Epidermal melanocyte (primary cell): ENCODE measurements around the gene OR6C76.
"Not testable (repeated sequence)": the region's sequence is repeated elsewhere in the genome, so short reads cannot be mapped to it uniquely, and the experiment has no call there.

Source experiments
- DNase-seq: peaks from one replicate; pipeline ENCODE4 v3.0.0; 2011; ENCODE audit warnings: low spot score; ENCODE audit not compliant: insufficient read length

OR6C76 gene

GRCh38 chr12:55425954-55426353, at the start of gene OR6C76:
OR6C76 (plus strand) TSS chr12:55426254; CDS start chr12:55426254, 0 bp downstream.
- DNase-seq = no peak

DNA sequence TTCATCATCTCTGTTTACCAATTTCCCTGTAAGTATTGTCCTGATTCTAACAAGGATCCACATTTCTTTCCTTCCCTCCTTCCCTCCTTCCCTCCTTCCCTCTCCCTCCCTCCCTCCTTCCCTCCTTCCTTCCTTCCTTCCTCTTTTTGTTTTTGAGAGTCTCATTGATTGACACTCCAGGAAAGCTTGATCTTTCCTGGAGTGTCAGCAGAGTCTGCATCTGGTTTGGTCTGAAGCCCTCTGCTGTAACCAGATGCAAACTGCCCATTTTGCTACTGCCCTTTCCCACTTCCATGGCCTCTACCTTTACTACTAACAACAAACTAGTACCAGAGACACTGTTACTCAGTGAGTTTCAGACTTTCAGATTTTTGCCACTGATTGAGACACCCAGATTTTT, 40.2 kb upstream of the OR6C76 start:
- no peak for DNase-seq

GRCh38 chr12:55392032-55392795, 33.8 kb upstream of the OR6C76 start:
- DNase-seq = no peak

- DNase-seq = no peak
These were observed 29.7 kb upstream of the OR6C76 start for GRCh38 chr12:55396326-55396725.

DNA sequence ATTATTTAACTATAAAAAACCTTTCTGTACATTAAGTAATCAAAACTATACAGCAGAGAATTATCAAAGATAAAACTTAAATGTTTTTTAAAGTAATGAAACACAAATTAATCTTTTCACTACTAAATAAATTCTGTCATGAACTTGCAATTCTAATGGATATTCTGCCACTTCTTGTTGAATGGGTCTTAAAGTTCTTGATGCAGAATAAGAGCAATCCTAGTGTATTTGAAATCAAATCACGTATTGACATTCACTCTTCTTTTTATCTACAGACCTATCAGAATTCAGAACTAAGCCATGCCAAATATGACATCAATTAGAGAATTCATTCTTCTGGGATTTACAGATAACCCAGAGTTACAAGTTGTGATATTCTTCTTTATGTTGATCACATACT, 25.8 kb upstream of the OR6C76 start, which contains the start of gene OR6C65:
TSS of gene OR6C65 (plus strand) at position 301 of the 400 bp plus-strand sequence. CDS start at position 301, 0 bp downstream.
- DNase-seq = no peak

DNA sequence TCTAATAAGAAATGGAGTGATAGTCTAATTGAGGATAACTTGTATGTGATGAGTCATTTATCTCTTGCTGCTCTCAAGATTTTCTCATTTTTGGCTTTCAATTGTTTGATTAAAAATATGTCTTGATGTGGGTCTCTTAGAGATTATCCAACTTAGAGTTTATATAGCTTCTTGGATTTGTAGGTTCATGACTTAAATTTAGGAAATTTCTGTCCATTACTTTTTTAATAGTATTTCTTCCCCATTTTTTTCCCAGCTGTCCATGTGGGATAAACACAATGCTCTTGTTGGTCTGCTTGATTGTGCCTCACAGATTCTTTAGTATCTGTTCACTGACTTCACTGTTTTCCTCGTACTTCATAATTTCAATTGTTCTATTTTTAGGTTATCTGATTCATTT, 18.2 kb upstream of the OR6C76 start:
- DNase-seq = no peak

DNA sequence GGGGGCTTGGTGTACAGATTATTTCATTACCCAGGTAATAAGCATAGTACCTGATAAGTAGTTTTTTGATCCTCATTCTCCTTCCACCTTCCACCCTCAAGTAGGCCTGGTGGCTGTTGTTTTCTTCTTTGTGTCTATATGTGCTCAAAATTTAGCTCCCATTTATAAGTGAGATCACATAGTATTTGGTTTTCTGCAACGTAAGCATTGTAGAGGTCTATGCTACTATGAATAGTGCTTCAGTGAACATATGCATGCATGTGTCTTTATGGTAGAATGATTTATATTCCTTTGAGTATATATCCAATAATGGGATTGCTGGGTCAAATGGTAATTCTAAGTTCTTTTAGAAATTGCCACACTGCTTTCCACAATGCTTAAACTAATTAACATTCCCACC, 16.9 kb upstream of the OR6C76 start:
- not testable (repeated sequence) for DNase-seq

DNA sequence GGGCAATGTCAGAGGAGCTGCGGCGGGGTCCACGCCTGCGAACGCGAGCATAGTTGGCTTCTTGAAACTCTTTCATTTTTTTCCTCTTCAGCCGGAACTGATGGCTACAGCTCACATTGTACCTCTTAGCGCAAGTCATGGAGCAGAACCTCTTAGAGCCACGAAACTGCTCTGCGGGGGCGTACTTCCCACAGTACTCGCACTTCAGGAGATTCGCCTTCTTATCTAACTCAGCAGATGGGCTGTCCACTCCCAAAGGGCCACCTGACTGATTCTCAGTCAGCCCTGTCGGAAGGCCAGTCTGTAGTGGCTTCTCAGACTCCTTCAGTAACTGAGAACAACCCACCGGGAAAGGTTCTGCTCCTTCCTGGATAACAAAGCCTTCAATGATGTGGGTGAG, 13.9 kb upstream of the OR6C76 start:
- not testable (repeated sequence) for DNase-seq

DNA sequence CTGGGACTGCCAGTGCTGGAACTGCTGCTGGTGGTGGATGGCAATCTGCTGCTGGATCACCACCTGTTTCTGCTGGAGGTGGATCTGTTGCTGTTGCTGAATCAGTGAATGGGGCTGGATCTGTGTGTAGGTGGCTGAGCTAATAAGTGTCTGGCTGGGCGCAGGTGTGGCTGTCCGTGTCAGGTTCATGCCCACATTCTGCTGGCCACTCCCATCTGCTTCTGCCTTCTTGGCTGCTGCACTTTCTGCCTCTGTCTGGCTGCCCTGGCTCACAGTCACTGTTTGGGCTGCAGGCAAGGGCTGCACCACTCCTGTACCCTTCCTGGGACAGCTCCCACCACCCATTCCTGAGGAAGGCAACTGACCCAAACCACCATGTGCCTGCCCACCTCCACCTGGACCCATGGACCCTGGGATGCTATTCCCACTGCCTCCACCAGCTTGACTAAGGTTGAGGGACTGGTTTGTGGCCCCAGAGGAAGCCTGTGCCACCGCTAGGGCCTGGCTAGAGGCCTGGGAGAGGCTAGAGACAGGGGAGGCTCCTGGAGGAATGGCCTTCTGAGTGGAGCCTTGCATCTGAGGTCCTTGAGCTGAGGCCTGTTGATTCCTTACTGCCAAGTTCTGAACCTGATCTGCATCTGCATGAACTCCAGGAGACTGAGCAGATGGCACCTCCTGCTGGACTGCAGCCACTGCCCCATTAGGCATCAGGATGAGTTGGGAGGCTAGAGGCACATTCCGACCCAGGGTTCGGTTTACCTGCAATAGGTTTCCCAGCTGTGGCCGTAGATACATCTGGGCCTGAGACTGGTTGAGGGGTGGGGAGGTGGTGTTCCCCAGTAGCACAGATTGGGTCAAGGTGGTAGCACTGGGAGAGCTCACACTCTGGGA, 12.3 kb upstream of the OR6C76 start:
- not testable (repeated sequence) for DNase-seq

DNA sequence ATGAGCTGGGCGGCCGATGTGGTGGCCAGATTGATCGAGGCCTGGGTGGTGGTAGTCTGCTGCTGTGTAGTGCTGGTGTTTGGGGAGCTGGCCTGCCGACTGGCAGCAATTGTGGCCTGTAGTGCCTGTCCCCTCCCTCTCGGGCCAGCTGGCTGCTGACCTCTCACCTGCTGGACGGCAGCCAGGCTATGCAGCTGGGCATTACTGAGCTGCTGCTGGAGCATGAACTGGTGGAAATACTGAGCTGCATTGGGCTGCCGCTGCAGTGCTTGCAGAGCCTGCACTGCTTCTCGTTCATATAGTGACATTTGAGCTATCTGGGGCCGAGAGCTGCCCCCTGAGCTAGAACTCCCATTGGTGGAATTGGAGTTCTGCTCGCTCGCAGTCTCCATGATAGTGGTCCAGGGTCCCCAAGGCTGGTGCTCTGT, 11.6 kb upstream of the OR6C76 start:
- not testable (repeated sequence) for DNase-seq

- DNase-seq = not testable (repeated sequence)
These were observed 11.2 kb upstream of the OR6C76 start for GRCh38 chr12:55414889-55415288.

GRCh38 chr12:55416961-55417360, 9.1 kb upstream of the OR6C76 start:
- no peak for DNase-seq

GRCh38 chr12:55420307-55420962, 5.6 kb upstream of the OR6C76 start:
- no peak for DNase-seq

- DNase-seq = no peak
These were observed 2.5 kb downstream of the OR6C76 start for GRCh38 chr12:55428331-55429243.

DNA sequence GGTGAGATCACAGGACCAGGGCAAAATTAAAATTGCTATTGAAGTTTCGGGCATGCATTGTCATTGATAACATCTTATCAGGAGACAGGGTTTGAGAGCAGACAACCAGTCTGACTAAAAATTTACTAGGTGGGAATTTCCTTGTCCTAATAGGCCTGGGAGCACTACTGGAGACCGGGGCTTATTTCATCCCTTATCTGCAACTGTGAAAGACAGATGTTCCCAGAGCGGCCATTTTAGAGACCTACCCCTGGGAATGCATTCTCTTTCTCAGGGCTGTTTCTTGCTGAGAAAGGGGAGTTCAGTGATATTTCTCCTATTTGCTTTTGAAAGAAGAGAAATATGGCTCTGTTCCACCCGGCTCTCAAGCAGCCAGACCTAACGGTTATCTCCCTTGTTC, 15.2 kb downstream of the OR6C76 start:
- DNase-seq = not testable (repeated sequence)

DNA sequence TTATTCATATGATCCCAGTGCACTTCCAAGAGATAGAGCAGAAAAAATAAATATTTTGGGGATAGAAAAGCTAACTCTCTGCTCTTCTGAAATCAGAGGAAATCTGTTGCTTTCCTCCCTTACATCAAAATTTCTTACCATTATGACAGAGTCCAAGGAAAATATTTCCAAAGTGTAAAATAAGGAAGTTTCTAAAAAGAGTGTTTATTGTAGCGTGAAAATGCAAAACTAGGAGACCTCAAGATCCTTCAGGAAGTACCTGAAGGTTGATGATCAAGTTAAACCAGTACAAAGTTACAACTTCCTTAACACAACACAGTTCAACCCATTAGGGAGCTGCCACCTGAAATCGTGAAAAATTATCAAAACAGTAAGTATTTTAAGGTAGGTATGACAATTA, 17.7 kb downstream of the OR6C76 start, which contains the start of gene OR6C2:
TSS of gene OR6C2 (plus strand) at position 301 of the 400 bp plus-strand sequence. CDS start 8,138 bp downstream, outside the sequence.
- no peak for DNase-seq

DNA sequence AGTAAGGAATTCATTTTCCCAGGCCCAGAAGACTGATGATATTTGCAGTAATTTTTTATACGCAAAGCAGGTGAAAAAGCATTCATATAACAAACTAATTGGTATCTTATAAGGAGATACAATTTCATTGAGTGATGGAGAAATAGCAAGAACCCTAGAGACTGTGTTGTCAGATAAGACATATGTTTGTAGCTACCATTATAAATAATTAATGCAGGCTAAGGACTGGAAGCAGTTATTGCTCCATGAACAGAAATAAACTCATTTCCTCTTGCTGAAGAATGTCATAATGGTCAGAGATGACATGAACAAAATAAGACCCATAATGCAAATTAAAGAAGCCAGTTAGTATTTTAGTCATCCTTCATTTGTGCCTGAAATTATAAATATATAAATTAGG, 19.3 kb downstream of the OR6C76 start:
- DNase-seq = no peak

DNA sequence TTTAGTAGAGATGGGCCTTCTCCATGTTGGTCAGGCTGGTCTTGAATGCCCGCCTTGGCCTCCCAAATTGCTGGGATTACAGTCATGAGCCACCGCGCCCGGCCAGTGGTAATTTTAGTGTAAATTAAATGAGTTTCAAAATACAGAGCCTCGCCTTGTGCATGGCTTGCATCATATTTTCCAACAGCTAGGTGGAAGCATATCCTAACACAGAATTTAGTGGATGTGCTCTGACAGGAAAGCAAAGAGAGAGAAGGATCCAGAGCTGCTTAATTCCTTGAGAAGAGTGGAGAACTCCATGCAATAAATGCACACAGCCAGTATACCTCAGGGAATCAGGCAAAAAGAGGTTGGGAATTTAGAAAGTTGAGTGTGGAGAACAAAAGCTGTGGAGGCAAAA, 20.3 kb downstream of the OR6C76 start:
- no peak for DNase-seq

DNA sequence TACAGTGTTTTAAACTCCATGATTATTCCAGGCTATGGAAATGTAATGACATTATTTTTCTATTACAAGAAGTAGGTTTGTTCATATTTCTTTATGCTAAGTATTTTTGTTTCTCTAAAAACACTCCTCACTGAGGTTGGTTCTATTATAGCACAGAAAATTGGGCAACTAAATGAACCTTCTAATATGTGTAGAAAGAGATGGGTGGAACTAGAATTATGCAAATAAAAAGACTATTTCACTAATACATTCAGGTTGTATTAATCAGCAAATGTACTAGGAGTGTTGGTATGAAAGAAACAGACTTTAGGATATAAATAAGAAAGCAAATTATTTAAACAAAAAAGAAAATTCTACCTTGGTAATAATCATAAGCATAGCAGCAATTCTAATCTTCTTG, 22.8 kb downstream of the OR6C76 start:
- no peak for DNase-seq

GRCh38 chr12:55464926-55465325, 38.9 kb downstream of the OR6C76 start:
- not testable (repeated sequence) for DNase-seq
